Prostate gland (tissue), 2 donors: ENCODE results near the gene FTCD. TPM values are rescaled to one million over a fixed set of nuclear protein-coding genes. Genes with fewer than 3 reads are reported as not detected.

ENCODE experiments used
- DNase-seq: peaks from one replicate; pipeline ENCODE4 v3.0.0-alpha.2; 2019; ENCODE audit warnings: low spot score
- H3K27ac ChIP-seq, 2 donors: fragments of 200-600 bp; sonication (generic); 2 replicates each; pipeline ENCODE4 v1.5.1; 2017 to 2019
- H3K27me3 ChIP-seq: fragments of 200-600 bp; sonication (generic); replicated peaks from 2 replicates; pipeline ENCODE4 v1.5.1; 2019; ENCODE audit not compliant: insufficient read depth
- H3K36me3 ChIP-seq, 2 donors: fragments of 200-600 bp; sonication (generic); 1 replicate in 1 of 2; 2 replicates in 1 of 2; pipeline versions ENCODE4 v1.5.1 to v1.8.1; 2017 to 2019
- H3K4me1 ChIP-seq: fragments of 200-600 bp; sonication (generic); replicated peaks from 2 replicates; pipeline ENCODE4 v1.5.1; 2019
- H3K4me3 ChIP-seq, 2 donors: fragments of 200-600 bp; sonication (generic); 2 replicates each; pipeline ENCODE4 v1.5.1; 2017 to 2019
- H3K9me3 ChIP-seq: fragments of 200-600 bp; sonication (generic); 2 replicates; pipeline ENCODE4 v1.5.1; 2017
- POLR2A ChIP-seq: fragments of 450-650 bp; IDR thresholded peaks from one replicate; pipeline ENCODE4 v1.6.1; 2016; ENCODE audit warnings: antibody characterized with exemption, mild to moderate bottlenecking
- POLR2AphosphoS5 ChIP-seq: sonication (generic); formaldehyde crosslinking; IDR thresholded peaks from one replicate; pipeline ENCODE4 v1.6.1; 2017; ENCODE audit warnings: antibody characterized with exemption
- WGBS: methylation state at CpG from one replicate; pipeline ENCODE4 v1.1.5; 2018; 5-methylcytosine and 5-hydroxymethylcytosine counted together
- intact Hi-C: fragments of 100-400 bp; cut with DNase I; formaldehyde crosslinking; loops from one replicate; pipeline ENCODE4 v1.14.2; 2022
- total RNA-seq, 2 donors: library from RNA; depleted of rRNA; stranded (reverse); fragments of >200 nt; gene quantifications; one replicate each; pipeline ENCODE4 v1.1.0, GENCODE V29; 2016
- TF ChIP-seq, protein P1 (sequence below), 4 experiments: fragments of 200-600 bp in 2 of 4; fragments of 450-650 bp in 2 of 4; sonication (generic) in 2 of 4; IDR thresholded peaks; 1 replicate in 3 of 4; 2 replicates in 1 of 4; pipeline ENCODE4 v1.5.1; 2016 to 2019; ENCODE audit warnings: antibody characterized with exemption in 4 of 4, mild to moderate bottlenecking in 2 of 4, moderate library complexity in 2 of 4

The FTCD gene
- total RNA-seq, 2 donors from 2014 or later = 1.4 to 19.0 TPM

DNA sequence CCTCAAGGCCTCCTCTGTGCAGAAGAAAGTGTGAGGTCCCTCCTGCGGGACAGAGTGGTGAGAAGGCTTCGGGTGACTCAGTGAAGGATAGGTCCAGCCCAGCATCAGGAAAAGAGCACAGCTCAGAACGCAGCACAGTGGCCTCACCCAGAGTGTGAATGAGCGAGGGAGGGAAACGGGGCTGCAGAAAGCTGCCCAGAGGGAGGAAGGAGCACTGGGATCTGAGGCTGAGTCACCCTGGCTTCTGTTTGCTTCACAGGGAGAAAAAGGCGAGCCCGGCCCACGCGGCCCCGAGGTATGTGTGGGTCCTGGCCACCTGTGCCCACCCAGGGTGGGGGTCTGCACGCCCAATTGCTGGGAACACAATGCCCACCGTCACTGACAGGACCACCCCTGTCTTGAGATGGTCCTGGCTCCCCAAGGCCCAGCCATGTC is 33.1 kb downstream of the FTCD start:
- Histone ChIP-seq H3K4me3 (no peak overlapping the region), H3K9me3 (no peaks in the 10 kb centered on the region), H3K4me1 (no peaks in the 10 kb centered on the region), H3K36me3 (peaks cover 0 to 9% of the 10 kb centered on the region in 2 donors), H3K27me3 (no peaks in the 10 kb centered on the region), H3K27ac (no peak overlapping the region)
- WGBS = 82% methylated on average over 12 of the region's 12 CpGs
- intact Hi-C loops = no loop called here
- DNase-seq = no peak
- TF ChIP-seq POLR2AphosphoS5 = no peak
- TF ChIP-seq, protein P1, sequence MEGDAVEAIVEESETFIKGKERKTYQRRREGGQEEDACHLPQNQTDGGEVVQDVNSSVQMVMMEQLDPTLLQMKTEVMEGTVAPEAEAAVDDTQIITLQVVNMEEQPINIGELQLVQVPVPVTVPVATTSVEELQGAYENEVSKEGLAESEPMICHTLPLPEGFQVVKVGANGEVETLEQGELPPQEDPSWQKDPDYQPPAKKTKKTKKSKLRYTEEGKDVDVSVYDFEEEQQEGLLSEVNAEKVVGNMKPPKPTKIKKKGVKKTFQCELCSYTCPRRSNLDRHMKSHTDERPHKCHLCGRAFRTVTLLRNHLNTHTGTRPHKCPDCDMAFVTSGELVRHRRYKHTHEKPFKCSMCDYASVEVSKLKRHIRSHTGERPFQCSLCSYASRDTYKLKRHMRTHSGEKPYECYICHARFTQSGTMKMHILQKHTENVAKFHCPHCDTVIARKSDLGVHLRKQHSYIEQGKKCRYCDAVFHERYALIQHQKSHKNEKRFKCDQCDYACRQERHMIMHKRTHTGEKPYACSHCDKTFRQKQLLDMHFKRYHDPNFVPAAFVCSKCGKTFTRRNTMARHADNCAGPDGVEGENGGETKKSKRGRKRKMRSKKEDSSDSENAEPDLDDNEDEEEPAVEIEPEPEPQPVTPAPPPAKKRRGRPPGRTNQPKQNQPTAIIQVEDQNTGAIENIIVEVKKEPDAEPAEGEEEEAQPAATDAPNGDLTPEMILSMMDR (IDR thresholded peaks at IDR 0.05) = no peak
- TF ChIP-seq POLR2A = no peak

DNA sequence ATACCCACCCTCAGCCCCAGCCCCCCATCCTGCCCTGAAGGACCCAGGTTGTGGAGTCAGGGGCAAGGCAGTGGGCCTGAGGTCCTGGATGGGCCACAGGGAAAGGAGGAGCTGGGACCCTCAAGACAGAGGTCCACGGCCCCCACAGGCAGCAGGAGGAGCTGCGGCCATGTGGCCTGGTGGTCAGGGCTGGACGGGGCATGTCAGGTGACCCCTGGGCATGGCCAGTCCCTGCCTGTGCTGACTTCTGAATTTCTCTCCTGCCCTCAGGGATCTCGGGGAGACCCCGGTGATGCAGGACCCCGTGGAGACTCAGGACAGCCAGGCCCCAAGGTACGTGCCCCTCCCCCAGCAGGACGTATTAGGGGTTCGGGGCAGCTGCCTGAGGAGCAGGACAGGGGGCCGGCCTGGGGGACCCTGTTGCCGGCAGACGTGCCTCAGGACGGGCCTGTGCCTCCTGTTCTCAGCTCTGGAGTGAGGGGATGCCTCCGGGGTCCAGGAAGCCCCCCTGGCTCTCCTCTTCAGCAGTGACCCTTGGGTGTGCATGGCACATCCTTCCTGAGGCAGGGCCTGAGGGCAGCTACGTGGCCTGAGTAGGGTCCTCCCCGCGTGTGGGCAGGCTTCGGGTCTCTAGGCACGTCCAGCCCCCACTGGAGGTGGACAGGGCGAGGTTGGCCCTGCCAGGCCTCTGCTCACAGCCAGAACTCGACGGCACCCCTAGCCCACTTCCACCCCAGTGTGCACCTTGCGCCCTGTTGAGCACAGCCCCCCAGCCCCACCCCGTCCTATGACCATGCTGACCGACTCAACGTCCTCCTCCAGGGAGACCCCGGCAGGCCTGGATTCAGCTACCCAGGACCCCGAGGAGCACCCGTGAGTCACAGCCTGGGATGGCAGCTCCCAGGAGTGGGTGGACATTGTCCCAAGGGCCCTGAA is 33.8 kb downstream of the FTCD start:
- Histone ChIP-seq H3K27ac (no peak overlapping the region), H3K36me3 (peaks cover 0 to 9% of the 10 kb centered on the region in 2 donors), H3K4me3 (no peak overlapping the region), H3K4me1 (no peaks in the 10 kb centered on the region), H3K9me3 (no peaks in the 10 kb centered on the region), H3K27me3 (no peaks in the 10 kb centered on the region)
- intact Hi-C loops = no loop called here
- WGBS = 93% methylated on average over 29 of the region's 29 CpGs
- DNase-seq = no peak
- TF ChIP-seq POLR2A (no peak), POLR2AphosphoS5 (no peak)
- TF ChIP-seq, protein P1 (IDR thresholded peaks at IDR 0.05) = no peak

DNA sequence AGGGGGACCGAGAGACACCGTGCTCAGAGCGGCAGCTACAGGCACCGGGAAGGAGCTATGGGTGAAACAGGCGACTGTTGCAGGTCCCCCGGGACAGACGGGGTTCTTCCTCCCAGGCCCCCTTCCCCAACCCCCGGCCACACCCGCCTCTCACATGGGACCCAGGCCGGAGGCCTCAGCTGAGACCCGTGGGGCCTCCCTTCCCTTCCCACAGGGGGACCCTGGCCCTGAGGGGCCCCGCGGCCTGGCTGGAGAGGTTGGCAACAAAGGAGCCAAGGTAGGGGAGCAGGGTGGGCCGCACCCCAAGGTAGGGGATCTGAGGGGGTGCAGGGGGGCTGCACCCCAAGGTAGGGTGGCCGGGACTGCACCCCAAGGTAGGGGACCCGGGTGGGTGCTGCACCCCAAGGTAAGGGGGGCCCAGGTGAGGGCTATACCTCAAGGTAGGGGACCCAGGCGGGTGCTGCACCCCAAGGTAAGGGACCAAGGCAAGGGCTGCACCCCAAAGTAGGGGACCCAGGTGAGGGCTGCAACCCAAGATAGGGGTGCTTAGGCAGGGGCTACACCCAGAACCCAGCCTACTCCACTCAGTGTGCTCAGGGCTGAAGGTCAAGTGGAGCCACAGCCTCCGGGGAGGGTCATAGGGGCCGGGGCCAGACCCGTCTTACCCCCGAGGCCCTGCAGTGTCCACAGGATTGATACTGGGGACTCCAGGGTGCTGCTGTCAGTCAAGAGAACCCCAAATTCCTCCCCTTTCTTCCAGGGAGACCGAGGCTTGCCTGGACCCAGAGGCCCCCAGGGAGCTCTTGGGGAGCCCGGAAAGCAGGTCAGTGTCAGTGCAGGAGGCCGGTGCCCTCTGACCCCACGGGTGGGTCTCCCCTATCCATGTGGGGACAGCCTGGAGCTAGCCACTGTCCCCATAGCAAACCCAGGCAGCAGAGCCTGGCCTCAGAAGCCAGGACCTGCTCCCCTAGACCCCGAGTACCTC is 34.8 kb downstream of the FTCD start:
- WGBS = 90% methylated on average over 26 of the region's 26 CpGs
- intact Hi-C loops = no loop called here
- H3K4me3 ChIP-seq = no peak overlapping the region
- DNase-seq = no peak
- peaks cover 0 to 9% of the 10 kb centered on the region in 2 donors for H3K36me3 ChIP-seq
- H3K27ac ChIP-seq = no peak overlapping the region
- no peaks in the 10 kb centered on the region for H3K27me3 ChIP-seq
- no peaks in the 10 kb centered on the region for H3K4me1 ChIP-seq
- H3K9me3 ChIP-seq = no peaks in the 10 kb centered on the region
- TF ChIP-seq, protein P1 (IDR thresholded peaks at IDR 0.05) = no peak

DNA sequence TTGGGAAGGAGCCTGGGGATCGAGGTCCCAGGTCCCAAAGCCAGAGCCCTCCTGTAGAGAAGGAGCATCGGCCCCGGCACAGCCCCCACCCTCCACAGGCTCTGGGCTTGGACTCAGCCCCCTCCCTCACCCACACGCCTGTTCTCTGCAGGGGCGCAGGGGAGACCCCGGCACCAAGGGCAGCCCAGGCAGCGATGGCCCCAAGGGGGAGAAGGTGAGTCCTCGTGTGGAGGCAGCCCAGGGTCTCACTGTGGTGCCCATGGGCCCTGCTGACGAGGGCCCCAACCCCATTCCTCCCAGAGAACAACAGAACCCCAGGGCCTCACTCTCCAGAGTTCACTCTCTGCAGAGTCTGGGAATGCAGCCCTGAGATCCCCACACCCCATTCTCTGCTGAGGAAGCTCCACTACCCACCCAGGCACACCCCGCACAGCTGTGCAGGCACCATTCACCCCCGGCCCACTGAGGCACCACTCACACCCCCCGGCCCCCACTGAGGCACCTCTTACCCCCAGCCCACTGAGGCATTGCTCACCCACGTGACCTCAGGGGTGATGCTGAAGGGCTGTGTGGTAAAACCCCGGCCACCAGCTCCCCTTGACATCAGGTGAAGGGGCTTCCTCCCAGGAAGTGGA is 35.6 kb downstream of the FTCD start:
- intact Hi-C loops = no loop called here
- DNase-seq = no peak
- Histone ChIP-seq H3K27me3 (no peaks in the 10 kb centered on the region), H3K36me3 (peaks cover 0 to 9% of the 10 kb centered on the region in 2 donors), H3K4me3 (no peak overlapping the region), H3K27ac (no peak overlapping the region), H3K4me1 (no peaks in the 10 kb centered on the region), H3K9me3 (no peaks in the 10 kb centered on the region)
- no peak for TF ChIP-seq POLR2AphosphoS5
- 89% methylated on average over 14 of the region's 14 CpGs for WGBS
